Right forelimb (tissue), 1 donor: Measurements from ENCODE around the gene IVD.
A peak's percentile ranks its signal among the peaks of the same experiment; 100 is the strongest.

Source experiments
- DNase-seq: peaks from one replicate; pipeline ENCODE4 v3.0.0-alpha.2; 2018

IVD gene

GRCh38 chr15:40416056-40416455 is 10.5 kb downstream of the IVD start:
- DNase-seq: no peak

- DNase-seq: no peak
Measured at GRCh38 chr15:40418126-40418525, 12.5 kb downstream of the IVD start.

DNA sequence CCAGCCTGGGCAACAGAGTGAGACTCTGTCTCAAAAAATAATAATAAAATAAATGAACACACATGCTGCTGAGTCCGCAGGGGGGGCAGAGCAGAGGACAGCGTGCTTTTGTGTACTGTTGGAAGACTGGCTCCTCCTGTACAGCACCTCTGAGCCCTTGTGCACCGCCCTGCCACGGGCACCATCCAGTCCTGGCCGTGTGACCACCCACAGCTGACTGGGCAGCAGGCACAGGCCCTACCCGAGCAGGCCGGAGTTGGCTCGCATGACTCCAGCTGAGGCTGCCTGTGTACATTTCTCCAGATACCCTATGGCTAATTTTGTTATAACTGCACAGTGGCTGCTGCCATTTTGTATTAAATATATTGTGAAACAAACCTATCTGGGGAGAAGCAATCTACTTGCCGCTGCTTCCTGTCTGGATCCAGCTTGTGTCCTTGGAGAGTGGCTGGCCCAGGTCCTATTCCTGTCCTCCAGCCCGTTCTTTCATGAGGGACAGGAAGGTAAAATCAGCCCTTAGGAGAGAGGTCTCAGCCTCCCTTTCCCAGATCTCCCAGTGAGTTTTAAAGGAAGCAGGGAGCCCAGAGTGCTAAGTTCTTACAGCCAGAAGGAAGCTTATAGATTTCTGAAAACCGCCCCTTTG is 14.6 kb downstream of the IVD start:
- DNase-seq: no peak

- no peak for DNase-seq
Measured at GRCh38 chr15:40420793-40421192, 15.2 kb downstream of the IVD start.

- DNase-seq: peak; percentile 87
Measured at GRCh38 chr15:40421246-40422157, 15.9 kb downstream of the IVD start.

- DNase-seq: no peak
Measured at GRCh38 chr15:40424483-40425115, 19.0 kb downstream of the IVD start.

DNA sequence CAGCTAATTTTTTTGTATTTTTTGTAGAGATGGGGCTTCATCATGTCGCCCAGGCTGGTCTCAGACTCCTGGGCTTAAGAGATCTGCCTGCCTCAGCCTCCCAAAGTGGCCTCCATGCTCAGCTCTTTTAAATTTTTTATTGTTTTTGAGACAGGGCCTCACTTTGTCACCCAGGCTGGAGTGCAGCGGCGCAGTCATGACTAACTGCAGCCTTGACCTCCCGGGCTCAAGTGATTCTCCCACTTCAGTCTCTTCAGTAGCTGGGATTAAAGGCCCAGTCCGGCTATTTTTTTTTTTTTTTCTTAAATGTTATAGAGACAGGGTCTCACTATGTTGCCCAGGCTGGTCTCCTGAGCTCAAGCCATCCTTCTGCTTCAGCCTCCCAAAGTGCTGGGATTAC is 20.1 kb downstream of the IVD start:
- DNase-seq: no peak

DNA sequence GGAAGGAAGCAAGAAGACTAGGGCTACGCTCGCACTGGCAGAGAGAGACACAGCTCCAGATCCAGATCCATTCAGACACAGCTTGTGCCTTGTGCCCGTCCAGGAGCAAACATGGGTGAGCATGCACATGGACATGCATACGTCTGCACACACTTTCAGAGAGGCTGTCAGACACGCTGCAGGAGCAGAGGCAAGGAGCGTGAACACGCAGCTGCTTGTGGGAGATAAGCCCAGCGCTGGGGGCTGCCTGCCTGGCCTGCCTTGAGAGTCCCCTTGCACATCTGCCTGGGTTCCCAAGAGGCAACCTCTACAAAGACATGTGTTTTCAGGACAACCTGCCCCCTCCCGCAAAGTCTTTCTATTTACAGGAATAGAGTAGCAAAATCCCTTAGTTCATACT is 21.6 kb downstream of the IVD start:
- DNase-seq: no peak

GRCh38 chr15:40428185-40428584 is 22.6 kb downstream of the IVD start:
- no peak for DNase-seq

GRCh38 chr15:40429068-40429710 is 23.6 kb downstream of the IVD start:
- DNase-seq: no peak

DNA sequence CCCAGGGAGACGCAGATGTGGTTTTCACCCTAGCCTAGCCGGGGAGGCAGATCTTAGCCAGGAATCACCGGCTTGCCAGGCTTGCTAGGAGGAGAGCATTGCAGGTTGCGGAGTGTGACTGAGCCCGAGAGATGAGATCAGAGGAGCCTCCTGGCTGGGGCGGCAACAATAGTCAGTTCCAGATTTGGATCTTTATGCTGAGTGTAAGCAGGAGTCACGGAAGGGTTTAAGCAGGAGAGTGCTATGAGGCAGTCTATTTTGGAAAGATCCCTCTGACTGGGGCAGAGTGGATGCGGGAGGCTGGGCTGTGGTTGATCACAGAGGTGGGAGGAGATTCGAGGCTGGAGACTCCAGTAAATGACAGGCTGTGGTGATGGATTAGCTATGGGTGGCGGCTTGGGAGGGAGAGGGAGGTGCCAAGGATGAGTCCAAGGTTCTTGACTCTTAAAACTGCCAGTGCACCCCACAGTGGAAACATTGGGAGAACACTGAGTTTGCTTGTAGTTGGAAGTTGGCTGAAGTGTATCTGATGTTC is 24.7 kb downstream of the IVD start:
- no peak for DNase-seq

DNA sequence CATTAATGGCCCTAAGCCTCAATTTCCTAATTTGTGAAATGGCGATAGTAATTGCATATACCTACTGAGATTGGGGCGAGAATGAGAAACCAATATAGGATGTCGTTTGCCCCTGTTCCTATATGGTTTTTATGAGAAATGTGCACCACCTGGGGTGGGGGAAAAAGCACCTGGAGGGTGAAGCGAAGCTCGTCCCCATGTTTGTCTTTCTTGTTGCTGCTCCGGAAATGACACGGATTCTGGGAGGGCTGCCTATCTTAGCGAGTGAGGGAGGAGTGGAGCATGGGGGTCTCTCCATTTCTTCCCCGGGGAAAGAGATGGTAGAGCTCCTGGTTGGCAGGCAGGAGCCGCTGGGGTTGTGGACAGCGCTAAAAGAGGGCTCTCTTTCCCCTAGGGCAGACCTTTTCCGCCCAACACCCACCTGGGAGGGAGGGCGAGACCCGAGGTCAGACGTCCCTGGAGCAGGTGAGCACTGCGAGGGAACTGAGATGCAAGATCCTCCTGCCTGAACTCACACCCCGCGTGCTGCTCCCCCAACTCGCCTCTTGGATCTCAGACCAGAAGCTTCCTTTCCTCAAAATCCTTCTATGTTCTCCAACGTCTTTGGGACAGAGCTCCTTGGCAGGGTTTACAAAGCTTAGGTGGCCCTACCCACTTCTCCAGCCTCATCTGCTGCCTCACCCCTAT is 29.6 kb downstream of the IVD start:
- no peak for DNase-seq

DNA sequence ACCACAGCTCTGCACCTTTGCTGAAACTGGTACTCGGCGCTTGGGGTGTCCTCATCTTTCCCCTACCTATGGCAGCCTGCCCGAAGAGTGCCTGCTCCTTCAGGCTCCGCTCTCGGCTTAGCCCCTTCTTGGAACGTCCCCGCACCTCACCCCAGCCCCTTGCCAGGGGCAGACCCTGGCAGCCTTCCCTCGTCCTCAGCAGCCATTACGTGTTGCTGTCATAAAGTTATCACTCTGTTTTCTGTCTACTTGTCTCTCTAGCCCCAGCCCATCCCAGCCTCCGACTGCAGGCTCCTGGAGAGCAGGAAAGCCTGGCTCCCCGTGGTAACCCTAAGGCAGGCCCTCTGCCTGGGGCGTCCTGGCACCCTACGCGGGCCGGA is 30.1 kb downstream of the IVD start:
- no peak for DNase-seq

- DNase-seq: no peak
Measured at GRCh38 chr15:40436116-40436891, 30.7 kb downstream of the IVD start.

DNA sequence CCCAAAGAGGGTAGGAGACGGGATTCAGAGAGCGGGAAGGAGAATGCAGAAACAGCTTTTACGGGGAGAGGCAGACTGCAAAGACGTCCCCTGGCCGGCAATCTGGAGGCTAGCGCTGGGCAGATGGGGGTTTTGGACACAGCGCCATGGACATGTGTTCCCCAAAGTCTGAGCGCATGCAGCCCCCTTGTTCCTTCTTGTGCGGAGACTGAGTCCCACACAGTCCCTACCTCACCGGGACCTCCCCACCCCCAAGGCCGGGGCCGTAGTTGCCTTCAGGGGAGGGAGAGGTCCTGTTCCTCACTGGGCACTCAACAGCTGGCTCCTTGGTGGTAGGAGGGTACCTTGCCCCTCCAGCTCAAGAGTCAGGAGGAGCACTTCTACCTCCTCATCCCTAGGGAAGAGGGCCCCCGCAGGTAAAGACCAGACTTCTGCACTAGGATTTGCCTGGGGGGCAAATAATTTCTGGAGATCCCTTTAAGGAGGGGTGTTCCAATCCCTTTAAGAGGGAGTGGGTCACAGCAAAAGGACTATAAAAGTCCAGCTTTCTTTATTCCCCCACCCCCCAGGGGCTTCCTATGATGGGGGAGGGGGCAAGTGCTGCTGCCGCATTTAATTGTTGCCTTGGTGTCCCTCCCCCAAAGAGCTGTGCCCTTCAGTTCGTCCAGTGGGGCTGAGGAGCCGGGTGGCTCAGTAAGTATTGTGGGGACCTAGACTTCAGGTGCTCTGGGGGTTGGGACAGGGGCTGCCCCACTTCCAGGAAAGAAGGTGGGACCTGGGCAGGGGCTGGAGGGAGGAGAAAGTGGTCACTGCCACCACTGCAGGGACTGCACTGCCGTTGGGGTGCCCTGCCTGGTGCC is 31.5 kb downstream of the IVD start:
- no peak for DNase-seq

DNA sequence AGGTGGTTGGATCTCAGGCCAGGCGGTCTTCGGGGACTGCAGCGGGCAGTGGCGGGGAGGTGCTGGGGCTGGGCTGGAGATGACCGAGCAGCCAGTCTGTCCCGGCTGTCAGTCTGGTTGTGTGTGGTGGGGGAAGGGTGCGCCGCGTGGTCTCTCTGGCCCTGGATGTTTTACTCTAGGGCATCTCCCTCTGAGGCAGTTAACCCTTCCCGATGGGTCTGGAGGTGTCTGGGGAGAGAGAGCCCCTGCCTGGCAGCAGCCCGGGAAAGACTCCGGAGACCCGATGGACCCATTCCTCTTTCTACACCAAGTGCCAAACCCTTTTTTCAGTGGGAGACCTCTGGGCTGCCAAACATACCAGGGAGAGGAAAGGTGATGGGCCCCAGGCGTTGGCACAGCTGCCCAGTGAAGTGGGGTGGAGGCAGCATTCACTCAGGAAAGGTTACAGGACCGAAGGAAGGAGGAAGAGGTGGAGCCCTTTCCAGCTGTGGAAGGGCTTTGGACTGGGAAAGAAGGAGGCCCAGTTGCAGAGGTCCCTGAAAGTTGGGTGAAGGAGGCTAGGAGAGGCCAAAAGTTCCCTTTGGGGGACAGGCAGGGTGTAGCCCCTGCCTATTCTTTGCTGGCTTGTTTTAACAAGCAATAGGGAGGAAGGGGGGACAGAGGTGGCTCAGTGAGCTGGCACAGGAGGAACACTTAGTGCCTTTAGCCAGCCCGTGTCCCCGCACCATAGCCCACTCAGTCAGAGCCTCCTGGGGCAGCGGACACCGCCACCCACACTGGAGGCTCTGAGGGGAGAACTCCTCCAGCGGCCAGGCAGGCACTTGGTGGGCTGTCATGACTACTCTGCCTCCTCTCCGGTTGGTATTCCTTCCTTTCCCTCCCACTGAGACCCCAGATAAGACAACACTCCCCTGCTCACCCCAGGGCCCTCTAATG is 32.4 kb downstream of the IVD start:
- DNase-seq: no peak

DNA sequence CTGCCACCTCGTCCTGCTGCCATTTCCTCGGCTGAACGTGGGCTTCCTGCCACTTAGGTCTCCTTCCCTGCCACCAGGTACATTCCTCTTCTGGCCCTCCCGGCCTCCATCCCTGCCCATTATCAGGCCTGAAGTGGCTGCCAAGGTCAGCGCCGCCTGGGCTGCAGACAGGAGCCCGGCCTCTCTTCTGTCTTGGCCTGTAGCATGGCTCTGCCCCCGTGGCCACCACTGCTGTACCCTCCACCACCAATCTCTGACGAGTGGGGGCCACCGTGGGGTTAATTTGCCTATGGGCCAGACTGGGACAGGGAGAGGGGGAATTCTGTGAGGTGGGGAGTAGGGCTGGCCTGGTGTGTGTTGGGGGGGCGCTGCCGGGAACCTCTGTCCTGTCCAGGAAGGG is 33.1 kb downstream of the IVD start:
- DNase-seq: no peak

DNA sequence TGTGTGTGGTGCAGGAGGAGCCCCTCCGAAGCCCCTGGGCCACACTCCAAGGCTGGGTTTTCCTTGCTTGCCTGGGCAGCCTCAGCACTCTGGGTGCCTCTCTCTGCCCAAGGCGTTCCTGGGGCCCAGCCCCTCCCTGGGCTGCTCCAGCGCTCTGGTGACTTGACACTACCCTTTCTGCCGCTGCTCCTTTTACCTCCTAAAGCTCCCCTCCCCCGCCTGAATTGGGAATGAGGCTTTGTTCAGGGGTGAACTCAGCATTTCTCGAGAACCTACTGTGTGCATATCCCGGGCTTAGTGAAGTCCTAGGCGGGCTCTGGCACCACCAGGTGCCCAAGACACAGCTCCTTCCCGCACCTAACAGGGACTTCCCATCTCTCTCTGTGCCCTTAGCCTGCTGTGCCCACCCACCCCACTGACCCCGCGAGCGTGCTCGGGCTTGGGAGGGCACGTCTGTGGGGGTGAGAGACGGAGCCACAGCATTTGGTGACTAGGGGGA is 33.9 kb downstream of the IVD start:
- DNase-seq: no peak
